ENCODE data around the gene RTEL1.
A peak's percentile ranks its signal among the peaks of the same experiment; 100 is the strongest.
"Not testable (repeated sequence)": the region's sequence is repeated elsewhere in the genome, so short reads cannot be mapped to it uniquely, and the experiment has no call there.

RTEL1 gene

DNA sequence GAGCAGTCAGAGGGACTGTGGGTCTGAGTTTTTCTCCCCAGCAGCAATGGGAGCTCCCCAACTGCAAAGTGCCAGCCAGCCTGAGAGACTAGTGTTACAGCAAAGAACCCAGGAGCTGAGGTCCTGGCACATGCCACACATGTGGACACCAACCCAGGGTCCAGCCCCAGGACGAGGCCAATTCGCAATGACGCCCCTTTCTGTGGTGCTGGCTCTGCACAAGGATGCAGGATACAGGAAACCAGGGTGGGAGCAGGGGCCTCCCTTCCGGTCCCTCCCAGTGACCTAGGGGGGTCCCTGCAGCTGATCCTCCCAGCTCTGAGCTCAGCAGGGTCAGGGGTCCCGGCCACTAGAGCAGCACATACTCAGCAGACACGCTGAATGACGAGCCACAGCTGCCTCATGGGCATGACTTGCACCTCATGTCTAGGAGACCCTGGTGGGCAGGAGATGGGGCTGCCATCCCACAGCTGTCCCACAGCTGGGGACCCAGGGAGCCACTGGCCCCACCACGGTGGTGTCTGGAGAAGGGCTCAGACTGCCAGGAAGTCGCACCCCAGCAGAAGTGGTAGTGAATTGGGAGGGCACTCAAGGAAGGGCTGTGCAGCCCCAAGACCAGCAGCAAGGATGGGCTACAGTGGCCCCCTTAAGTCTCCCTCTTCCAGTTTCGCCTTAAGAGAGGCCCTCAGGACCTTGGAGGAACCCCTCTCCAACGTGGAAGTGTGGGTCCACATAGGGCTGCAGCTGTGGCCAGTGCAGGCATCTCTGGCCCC, 46.0 kb downstream of the RTEL1 start:
- FAIRE-seq (no peak), DNase-seq (ENCODE audit: insufficient read length, low spot score) (no peak)
- no peak for TF ChIP-seq POLR2A (IDR thresholded peaks at IDR 0.05; ENCODE audit: low read depth, low read length)

DNA sequence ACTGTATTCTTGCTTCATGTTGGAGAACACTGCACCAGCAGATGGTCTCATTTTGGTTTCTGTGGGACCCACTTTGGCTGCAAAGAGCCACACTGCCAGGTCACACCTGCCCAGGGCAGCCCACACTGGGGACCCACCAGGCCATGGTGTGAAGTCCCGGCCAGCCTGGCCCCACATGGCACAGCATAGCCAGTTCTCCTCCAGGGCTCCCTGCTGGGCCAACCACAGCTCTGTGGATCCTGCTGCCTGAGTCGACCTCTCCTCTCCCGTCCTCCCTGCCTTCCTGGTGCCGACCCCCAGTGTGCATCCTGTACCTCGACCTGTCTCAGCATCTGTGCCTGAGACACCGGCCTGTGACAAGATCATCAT, 46.6 kb downstream of the RTEL1 start:
- DNase-seq (ENCODE audit: insufficient read length, low spot score) (no peak), FAIRE-seq (no peak)
- no peak for TF ChIP-seq POLR2A (IDR thresholded peaks at IDR 0.05; ENCODE audit: low read depth, low read length)

DNA sequence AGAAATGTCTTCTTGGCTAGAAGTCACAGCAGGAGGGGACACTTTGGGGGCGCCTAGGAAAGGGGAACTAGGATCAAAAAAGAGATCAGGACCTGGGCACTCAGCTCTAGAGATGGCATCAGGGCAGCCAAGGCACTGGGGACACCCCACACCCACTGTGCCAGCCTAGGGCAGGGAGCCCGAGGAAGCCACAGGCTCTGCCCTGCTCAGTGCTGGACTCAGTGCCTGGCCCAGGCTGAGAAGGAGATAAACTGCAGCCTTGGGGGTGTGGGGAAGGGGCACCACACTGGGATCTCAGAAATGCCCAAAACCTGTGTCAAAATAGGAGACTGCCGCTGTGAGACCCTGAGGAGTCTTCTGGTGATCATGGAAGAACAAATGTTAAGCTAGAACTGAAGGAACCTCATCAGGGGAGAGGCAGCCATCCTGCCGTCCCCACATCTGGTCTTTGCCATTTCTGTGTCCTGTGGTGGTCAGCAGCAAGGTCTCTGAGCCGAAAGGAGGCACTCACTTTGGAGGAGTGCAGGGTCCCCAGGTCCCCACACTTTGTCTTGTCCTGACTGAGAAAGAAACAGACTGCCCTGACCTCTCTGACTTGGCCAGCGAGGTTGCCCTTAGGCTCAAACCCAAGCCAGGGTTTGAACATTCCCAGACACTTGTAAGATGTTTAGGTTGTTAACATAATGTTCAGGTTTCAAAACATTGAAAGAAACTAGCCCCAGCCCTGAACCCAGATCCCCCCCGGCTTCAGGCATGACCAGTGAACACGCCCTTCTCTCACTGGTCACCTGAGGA, 47.3 kb downstream of the RTEL1 start:
- FAIRE-seq, result no peak
- no peak for TF ChIP-seq POLR2A (IDR thresholded peaks at IDR 0.05; ENCODE audit: low read depth, low read length)
- DNase-seq (ENCODE audit: insufficient read length, low spot score), result no peak

DNA sequence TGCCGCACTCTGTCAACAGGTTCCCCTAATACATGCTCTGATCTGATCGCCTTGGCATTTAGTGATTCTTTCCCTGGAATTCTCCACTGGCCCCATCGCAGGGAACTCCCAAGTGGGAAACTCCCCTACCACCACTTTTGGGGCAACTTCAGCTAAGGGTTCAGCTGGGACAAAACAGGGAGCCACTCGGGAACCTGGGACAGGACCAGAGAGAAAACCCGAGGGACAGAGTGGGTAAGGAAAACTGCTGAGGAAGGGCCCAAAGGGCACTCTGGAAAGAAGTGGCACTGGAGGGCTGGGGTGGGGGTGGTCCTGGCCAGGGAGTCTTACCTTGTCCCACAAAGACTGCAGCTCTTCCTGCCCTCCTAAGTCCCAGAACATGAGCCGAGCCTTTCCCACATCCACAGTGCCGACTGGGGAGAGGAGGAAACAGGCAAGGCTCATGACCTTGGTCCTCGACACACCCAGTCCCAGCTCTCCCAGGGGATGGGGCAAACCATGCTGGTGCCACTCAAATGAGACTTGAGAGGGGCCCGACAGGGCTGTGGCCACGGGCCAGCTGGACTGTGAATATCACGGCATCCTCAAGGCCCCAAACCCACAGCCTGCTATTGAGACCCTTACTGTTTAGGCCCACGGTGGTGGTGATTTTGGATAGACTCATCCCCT, 48.0 kb downstream of the RTEL1 start:
- no peak for TF ChIP-seq POLR2A (IDR thresholded peaks at IDR 0.05; ENCODE audit: low read depth, low read length)
- no peak for FAIRE-seq
- DNase-seq (ENCODE audit: insufficient read length, low spot score), result no peak

DNA sequence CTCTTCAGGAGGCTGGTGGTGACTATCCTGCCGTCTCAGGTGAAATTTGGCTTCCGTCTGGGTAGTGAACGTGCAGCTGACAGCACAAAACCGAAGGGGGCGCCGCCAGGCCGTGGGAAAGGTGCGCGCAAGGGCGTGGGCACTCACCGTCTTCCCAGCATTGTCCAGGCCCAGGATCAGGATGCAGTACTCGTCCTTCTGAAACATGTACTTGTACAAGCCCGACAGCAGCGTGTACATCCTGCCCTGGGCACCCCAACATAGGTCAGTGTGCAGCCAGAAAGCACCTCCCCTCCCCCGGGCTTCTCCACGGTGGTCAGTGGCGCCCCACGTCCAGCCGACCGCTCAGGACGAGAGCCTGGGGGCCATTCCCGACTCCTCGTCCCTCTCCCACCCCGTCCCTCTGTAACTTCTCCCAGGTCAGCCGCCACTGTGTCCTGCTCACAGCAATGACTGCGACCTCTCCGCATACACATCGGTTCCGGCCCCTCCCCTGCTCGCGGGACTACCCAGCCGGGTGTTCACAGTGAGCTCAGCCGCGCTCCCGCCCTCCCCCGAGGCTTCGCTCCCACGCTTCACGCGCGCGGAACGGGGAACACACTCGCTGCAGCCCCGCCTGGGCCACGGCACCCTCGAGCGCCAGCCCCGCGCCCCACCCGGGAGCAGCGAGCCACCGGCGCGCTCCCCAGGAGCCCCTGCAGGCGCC, 48.9 kb downstream of the RTEL1 start:
- DNase-seq (ENCODE audit: insufficient read length, low spot score) (peak; percentile 62), FAIRE-seq (no peak)
- peak; percentile 15; the same call in 1 of the 2 replicates for TF ChIP-seq POLR2A (IDR thresholded peaks at IDR 0.05; ENCODE audit: low read depth, low read length)

DNA sequence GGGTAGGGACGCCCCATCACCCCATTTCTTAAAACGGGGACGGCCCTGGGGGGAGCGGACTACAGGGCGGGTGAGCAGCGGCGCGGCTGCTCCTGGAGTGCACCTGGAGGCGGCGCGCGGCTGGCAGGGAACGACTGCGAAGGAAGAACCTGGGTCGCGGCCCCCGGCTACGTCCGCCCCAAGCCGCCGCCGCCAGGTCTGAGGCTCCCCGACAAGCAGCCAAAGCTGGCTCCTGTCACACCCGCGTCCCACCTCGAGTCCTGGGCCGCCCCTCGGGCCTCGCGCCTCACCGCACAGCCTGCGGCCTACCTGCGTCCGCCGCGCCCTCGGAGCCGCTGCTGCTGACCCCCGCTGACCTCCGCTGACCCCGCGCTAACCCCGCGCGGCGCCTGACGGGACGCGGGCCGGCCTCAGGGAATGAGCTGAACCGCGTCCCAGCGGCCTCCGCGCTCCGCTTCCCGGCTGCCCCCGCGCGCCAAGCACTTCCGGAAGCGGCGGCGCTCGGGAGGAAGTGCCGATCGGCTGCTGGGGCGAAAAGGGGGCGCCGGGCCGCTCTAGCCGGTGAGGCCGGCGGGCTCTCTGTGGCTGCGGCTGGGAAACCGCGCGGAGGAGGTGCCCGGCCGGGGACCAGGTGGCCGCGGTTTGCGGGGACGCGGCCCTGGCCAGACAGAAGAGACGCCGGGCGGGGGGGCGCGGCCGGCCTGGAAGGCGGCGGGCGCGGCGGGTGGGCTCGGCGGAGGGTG, 49.6 kb downstream of the RTEL1 start, which contains the start of the genes ARFRP1 and ZGPAT:
TSS of gene ARFRP1 (minus strand) at position 419 of the 743 bp plus-strand sequence. CDS start 885 bp downstream, outside the sequence.
TSS of gene ZGPAT (plus strand) at position 482 of the 743 bp plus-strand sequence. CDS start 542 bp downstream, outside the sequence.
- DNase-seq (ENCODE audit: insufficient read length, low spot score) (peak; percentile 87), FAIRE-seq (no peak)
- TF ChIP-seq POLR2A (IDR thresholded peaks at IDR 0.05; ENCODE audit: low read depth, low read length), result peak; percentile 63; the same call in 1 of the 2 replicates

DNA sequence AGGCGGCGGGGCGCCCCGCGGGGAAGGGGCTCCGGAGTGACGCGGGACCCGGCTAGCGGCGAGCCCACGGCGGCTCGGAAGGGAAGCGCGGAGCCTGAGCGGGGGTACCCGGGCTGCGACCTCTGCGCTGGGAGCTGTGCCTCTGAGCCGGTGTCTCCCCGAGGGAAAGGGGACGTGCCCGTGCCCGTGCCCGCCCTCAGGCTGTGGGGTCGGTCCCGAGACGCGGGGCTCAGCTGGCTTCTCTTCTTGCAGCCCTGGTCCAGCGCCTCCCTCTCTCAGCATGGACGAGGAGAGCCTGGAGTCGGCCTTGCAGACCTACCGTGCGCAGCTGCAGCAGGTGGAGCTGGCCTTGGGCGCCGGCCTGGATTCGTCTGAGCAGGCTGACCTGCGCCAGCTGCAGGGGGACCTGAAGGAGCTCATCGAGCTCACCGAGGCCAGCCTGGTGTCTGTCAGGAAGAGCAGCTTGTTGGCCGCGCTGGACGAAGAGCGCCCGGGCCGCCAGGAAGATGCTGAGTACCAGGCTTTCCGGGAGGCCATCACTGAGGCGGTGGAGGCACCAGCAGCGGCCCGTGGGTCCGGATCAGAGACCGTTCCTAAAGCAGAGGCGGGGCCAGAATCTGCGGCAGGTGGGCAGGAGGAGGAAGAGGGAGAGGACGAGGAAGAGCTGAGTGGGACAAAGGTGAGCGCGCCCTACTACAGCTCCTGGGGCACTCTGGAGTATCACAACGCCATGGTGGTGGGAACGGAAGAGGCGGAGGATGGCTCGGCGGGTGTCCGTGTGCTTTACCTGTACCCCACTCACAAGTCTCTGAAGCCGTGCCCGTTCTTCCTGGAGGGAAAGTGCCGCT, 50.4 kb downstream of the RTEL1 start:
- DNase-seq (ENCODE audit: insufficient read length, low spot score) (no peak), FAIRE-seq (no peak)
- no peak for TF ChIP-seq POLR2A (IDR thresholded peaks at IDR 0.05; ENCODE audit: low read depth, low read length)

DNA sequence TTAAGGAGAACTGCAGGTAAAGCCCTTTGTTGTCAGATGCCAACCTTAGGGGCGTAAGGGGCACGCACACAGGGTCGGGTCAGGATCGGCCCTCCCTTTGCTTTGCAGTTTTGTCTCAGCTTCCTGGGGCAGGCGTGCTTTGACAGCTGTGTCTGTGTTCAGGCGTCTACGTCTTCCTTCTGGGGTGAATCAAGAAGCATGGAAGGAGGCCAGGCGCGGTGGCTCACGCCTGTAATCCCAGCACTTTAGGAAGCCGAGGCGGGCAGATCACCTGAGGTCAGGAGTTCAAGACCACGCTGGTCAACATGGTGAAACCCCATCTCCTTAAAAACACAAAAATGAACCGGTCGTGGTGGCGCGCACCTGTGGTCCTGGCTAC, 51.0 kb downstream of the RTEL1 start:
- DNase-seq (ENCODE audit: insufficient read length, low spot score) (no peak), FAIRE-seq (no peak)
- no peak for TF ChIP-seq POLR2A (IDR thresholded peaks at IDR 0.05; ENCODE audit: low read depth, low read length)

DNA sequence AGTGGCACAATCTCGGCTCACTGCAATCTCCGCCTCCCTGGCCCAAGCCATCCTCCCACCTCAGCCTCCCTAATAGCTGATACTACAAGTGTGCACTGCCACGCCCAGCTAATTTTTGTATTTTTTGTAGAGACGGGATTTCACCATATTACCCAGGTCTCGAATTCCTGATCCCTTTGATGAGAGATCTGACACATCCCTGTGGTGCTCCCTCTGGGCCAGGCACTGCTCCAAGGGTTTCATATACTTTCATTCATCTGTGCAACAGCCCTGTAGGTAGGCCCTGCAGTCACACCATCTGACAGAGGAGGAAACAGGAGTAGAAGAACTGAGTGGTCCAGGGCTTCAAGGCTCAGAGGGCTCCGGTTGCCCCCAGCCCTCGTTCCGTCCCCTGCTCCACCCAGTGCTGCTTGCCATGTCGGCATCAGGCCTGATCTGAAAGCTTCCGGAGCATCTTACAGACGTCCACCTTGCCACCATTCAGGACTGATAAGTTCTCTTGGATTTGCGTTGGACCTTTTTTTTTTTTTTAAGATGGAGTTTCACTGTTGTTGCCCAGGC, 53.1 kb downstream of the RTEL1 start:
- no peak for TF ChIP-seq POLR2A (IDR thresholded peaks at IDR 0.05; ENCODE audit: low read depth, low read length)
- FAIRE-seq (no peak), DNase-seq (ENCODE audit: insufficient read length, low spot score) (no peak)

DNA sequence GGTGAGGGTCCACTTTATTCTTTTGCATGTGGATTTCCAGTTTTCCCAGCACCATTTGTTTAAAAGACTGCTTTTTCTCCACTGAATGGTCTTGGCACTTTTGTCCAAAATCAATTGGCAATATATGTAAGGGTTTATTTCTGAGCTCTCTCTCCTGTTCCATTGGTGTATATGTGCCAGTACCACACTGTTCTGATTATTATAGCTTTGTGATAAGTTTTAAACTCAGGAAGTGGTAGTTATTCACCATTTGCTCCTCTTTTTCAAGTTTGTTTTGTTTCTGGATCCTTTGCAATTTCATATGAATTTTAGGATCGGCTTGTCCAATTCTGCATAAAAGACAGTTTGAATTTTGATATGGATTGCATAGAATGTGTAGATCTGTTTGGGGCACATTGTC, 54.1 kb downstream of the RTEL1 start:
- FAIRE-seq (no peak), DNase-seq (ENCODE audit: insufficient read length, low spot score) (no peak)
- TF ChIP-seq POLR2A (IDR thresholded peaks at IDR 0.05; ENCODE audit: low read depth, low read length), result no peak

DNA sequence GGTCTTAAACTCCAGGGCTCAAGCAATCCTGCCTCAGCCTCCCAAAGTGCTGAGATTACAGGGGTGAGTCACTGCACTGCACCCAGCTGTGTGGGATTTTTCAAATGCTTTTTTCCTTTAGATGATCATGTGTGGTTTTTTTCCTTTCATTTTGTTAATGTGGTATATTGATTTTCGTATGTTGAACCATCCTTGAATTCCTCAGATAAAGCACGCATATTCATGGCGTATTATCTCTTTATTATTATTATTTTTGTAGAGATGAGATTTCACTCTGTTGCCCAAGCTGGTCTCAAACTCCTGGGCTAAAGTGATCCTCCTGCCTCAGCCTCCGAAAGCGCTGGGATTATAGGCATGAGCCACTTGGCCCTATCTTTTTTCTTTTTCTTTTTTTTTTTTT, 56.7 kb downstream of the RTEL1 start:
- FAIRE-seq (no peak), DNase-seq (ENCODE audit: insufficient read length, low spot score) (no peak)
- no peak for TF ChIP-seq POLR2A (IDR thresholded peaks at IDR 0.05; ENCODE audit: low read depth, low read length)

DNA sequence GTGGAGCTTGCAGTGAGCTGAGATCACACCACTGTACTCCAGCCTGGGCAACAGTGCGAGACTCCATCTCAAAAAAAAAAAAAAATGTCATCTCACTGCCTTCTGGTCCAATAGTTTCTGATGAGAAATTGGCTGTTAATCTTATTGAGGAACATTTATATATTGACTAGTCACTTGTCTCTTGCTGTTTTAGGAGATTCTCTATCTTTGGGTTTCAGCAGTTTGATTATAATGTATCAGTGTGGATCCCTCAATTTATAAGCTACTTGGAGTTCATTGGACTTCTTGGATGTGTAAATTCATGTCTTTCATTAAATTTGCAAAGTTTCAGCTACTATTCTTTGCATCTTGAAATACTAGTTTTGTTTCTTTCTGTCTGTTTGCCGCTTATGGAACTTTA, 60.9 kb downstream of the RTEL1 start:
- DNase-seq (ENCODE audit: insufficient read length, low spot score) (no peak), FAIRE-seq (no peak)
- TF ChIP-seq POLR2A (IDR thresholded peaks at IDR 0.05; ENCODE audit: low read depth, low read length), result no peak

DNA sequence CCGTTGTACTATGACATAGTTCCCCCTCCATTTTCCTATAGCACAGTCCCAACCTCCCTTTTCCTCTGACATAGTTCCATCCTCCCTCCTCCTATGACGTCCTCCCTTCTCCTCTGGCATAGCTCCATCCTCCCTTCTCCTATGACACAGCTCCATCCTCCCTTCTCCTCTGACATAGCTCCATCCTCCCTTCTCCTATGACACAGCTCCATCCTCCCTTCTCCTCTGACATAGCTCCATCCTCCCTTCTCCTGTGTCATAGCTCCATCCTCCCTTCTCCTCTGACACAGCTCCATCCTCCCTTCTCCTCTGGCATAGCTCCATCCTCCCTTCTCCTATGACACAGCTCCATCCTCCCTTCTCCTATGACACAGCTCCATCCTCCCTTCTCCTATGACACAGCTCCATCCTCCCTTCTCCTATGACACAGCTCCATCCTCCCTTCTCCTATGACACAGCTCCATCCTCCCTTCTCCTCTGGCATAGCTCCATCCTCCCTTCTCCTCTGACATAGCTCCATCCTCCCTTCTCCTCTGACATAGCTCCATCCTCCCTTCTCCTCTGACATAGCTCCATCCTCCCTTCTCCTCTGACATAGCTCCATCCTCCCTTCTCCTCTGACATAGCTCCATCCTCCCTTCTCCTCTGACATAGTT, 65.0 kb downstream of the RTEL1 start:
- not testable (repeated sequence) for FAIRE-seq; DNase-seq (ENCODE audit: insufficient read length, low spot score)

DNA sequence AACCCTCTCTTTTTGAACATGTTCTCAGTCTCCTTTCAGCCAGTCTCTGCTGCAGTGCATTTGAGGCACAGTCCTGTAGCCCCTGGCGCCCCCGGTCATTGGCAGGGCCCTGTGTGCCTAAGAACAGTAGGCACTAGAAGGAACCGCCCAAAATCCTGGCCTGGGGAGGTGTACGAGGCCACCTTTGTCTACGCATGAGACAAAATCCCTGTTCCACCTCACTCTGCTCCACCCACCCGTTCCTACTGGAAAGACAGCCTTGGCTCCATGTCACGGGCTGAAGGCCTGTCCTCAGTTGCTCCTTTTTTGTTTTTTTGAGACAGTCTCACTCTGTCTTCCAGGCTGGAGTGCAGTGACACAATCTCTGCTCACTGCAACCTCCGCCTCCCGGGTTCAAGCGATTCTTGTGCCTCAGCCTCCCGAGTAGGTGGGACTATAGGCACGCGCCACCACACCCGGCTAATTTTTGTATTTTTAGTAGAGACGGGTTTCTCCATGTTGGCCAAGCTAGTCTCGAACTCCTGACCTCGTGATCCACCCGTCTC, 72.1 kb downstream of the RTEL1 start:
- FAIRE-seq; DNase-seq (ENCODE audit: insufficient read length, low spot score): not testable (repeated sequence)
